WI38 (cell line): ENCODE data around the gene CNN3.

Source experiments
- H3K4me3 ChIP-seq: 2 replicates; pipeline ENCODE4 v1.5.1; 2011; ENCODE audit warnings: low read depth, mild to moderate bottlenecking, control low read depth, low read length
- TF ChIP-seq, protein P1 (sequence below): IDR thresholded peaks from 2 replicates; pipeline ENCODE4 v1.5.1; 2012; ENCODE audit warnings: low read depth, mild to moderate bottlenecking, control low read depth, low read length

The CNN3 gene

DNA sequence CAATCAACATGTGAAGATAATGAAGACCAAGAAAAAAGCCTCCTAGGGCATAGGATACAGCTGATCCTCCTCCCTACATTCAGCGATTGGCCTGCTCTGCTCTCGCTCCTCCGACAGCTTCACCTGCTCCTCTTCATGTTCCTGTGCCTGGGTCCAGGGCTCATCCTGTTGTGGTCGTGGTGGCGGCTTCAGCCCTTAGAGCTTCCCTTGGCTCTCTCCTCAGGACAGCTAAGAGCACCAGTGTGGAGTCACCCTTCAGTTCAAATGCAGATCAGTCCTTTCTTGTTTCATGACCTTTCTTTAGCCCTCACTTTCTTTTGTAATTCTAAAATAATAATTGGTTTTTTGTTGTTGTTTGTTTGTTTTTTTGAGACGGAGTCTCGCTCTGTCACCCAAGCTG lies 18.7 kb downstream of the CNN3 start:
- TF ChIP-seq, protein P1, sequence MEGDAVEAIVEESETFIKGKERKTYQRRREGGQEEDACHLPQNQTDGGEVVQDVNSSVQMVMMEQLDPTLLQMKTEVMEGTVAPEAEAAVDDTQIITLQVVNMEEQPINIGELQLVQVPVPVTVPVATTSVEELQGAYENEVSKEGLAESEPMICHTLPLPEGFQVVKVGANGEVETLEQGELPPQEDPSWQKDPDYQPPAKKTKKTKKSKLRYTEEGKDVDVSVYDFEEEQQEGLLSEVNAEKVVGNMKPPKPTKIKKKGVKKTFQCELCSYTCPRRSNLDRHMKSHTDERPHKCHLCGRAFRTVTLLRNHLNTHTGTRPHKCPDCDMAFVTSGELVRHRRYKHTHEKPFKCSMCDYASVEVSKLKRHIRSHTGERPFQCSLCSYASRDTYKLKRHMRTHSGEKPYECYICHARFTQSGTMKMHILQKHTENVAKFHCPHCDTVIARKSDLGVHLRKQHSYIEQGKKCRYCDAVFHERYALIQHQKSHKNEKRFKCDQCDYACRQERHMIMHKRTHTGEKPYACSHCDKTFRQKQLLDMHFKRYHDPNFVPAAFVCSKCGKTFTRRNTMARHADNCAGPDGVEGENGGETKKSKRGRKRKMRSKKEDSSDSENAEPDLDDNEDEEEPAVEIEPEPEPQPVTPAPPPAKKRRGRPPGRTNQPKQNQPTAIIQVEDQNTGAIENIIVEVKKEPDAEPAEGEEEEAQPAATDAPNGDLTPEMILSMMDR = no peak
- H3K4me3 ChIP-seq = no peak overlapping the region

DNA sequence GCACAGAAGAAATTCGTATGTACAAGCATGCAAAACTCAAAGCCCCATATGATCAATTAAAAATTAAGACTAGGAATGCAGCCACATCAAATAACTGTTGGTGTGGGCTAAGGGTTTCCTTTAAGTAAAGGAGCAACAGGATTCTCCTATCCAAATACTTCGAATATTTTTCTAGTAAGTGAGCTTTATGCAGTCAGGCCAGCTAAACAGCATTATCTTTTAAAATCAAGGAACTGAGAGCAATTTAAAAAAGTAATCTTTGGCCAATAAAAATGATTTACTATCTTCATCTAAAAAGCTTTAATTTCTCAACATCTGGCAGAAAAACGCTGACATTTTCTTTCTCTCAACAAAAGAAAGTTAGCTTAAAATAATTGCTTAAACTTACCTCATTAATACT lies 19.8 kb downstream of the CNN3 start:
- TF ChIP-seq, protein P1 = no peak
- H3K4me3 ChIP-seq = no peak overlapping the region

DNA sequence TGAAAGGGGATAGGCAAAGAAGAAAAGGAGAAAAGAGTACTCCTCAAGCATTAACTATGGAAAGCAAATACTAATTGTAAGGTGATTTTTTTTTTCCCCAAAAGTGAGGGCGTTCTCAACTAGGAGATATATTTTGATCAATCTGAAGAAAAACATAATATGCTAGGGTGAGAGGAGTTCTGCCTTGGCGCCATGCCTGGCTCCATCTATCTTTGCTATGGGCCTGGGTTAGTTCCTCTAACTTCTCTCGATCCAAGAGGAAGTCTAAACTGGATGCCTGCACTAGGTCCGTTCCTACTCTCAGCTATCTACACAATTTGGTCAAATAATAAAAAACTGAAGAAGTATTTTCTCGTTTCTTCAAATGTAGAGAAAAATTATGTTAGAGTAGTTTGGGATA lies 20.5 kb downstream of the CNN3 start:
- TF ChIP-seq, protein P1 = no peak
- H3K4me3 ChIP-seq = no peak overlapping the region

DNA sequence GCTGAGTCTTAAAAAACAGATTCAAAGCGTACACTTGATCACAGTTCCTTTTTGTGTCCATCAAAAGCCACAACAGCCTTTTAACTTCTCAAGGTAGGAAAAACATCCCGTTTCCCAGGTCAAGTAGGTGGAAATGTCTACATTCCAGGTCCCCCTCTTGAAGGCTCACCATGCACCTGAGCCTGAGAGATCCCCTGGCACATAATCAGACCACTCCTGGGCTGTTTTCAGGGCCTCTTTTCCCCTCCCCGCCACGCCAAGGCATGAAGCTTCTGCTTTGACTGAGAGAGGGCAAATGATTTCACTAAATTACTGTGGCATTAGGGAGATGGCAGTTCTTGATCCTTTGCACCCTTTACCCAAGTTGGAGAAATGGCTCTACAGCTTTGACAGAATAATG lies 21.7 kb downstream of the CNN3 start:
- no peak overlapping the region for H3K4me3 ChIP-seq
- TF ChIP-seq, protein P1 = no peak

DNA sequence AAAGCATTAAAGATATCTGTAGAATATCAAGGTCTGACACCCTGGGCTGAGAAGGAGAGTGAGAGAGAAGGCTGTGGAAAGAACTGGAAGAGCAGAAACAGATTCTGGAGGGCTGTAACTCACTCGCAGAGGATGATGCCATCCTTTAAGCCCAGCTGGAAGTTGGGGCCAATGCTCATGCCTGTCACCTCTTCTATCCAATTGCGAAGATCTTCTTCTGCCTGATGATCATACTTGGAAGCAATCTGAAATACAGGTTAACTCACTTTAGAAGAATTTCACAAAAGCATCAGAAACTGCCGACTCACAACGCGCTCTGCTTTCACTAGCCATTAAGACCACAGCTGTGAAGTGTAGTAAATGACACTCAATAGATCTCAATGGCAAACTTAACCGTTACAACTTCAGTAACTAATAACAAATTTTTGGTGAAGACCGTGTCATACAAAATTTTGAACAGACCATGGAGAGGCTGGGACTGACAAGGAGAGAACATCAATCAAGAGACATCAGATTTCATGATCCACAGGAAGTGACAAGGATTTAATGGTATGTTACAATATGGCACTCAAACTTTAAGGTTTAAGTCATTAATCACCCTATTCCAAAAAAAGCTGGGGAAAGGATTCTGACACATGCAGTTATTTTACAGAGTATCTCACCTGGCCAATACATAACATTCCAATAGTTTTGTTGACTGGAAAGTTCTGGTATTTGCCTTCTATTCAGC lies 23.5 kb downstream of the CNN3 start:
- H3K4me3 ChIP-seq = no peak overlapping the region
- TF ChIP-seq, protein P1 = no peak

DNA sequence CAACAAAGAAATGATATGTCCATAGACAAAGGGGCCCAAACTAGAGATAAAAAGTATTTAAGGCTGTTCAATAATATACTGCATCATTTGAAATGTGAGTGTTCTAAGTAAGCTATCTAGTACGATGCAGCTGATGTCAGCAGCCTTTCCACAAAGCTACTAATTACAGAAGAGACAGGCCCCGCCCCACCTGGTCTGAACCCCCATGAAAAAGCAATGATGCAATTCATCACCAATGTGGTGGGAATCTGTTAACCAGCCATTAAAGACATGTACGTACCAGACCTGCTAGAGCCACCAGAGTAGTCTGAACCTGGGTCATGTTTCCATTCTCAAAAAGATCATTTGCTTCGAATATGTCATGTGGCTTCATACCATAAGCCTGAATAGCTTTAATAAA lies 25.1 kb downstream of the CNN3 start:
- TF ChIP-seq, protein P1 = no peak
- no peak overlapping the region for H3K4me3 ChIP-seq

DNA sequence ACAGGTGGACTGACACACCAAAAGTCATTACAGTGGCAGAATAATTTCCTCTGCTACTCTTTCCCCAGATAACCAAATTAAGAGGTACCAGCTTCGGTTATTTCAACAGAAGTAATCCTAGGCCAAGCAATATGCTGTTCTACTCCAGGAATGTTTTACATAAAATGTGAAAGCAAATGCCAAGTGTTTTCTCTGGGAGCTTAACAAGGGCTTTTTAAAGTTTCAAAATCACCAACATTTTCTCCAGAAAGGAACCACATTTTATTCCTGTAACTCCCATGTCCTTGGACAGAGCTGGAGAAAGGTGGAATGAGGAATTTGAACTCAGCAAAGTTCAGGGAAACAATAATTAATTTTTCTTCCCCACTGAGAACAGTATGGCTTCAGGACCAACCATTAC lies 27.2 kb downstream of the CNN3 start:
- H3K4me3 ChIP-seq = no peak overlapping the region
- TF ChIP-seq, protein P1 = no peak
